ENCODE data around the gene SFMBT1.

SFMBT1 gene

GRCh38 chr3:53045518-53046170, at the start of gene SFMBT1:
Gene SFMBT1 (minus strand): TSS chr3:53046073. CDS start chr3:52969128, 76,945 bp downstream.
- peak; percentile 69 for DNase-seq

- no peak for DNase-seq
These were observed 47.1 kb upstream of the SFMBT1 start for GRCh38 chr3:53092942-53093341.

GRCh38 chr3:53092216-53092615, 46.3 kb upstream of the SFMBT1 start:
- DNase-seq = no peak

GRCh38 chr3:53091011-53091410, 45.1 kb upstream of the SFMBT1 start:
- DNase-seq = no peak

GRCh38 chr3:53089511-53089910, 43.6 kb upstream of the SFMBT1 start:
- DNase-seq = no peak

GRCh38 chr3:53085476-53085875, 39.6 kb upstream of the SFMBT1 start:
- DNase-seq = no peak

GRCh38 chr3:53084310-53085001, 38.6 kb upstream of the SFMBT1 start:
- no peak for DNase-seq

- no peak for DNase-seq
These were observed 38.1 kb upstream of the SFMBT1 start for GRCh38 chr3:53083949-53084309.

- DNase-seq = no peak
These were observed 37.6 kb upstream of the SFMBT1 start for GRCh38 chr3:53083521-53083920.

GRCh38 chr3:53082736-53083135, 36.9 kb upstream of the SFMBT1 start:
- DNase-seq = no peak

GRCh38 chr3:53081318-53081717, 35.4 kb upstream of the SFMBT1 start:
- DNase-seq = no peak

- DNase-seq = no peak
These were observed 34.8 kb upstream of the SFMBT1 start for GRCh38 chr3:53080612-53081205.

- no peak for DNase-seq
These were observed 34.1 kb upstream of the SFMBT1 start for GRCh38 chr3:53079791-53080555.

- no peak for DNase-seq
These were observed 33.3 kb upstream of the SFMBT1 start for GRCh38 chr3:53079147-53079546.

- DNase-seq = no peak
These were observed 32.8 kb upstream of the SFMBT1 start for GRCh38 chr3:53078656-53079055.

- DNase-seq = no peak
These were observed 31.8 kb upstream of the SFMBT1 start for GRCh38 chr3:53077476-53078220.

GRCh38 chr3:53075743-53076140, 29.9 kb upstream of the SFMBT1 start:
- DNase-seq = no peak

GRCh38 chr3:53074761-53075742, 29.2 kb upstream of the SFMBT1 start:
- no peak for DNase-seq

GRCh38 chr3:53074366-53074696, 28.5 kb upstream of the SFMBT1 start:
- no peak for DNase-seq

- DNase-seq = no peak
These were observed 27.9 kb upstream of the SFMBT1 start for GRCh38 chr3:53073553-53074365.

All from activated effector memory CD4-positive, alpha-beta T cell treated with Interleukin-2 at 50 U/mL for 16 hours (primary cell).